Measurements from ENCODE around the gene WFDC9.
A peak's percentile ranks its signal among the peaks of the same experiment; 100 is the strongest.
"Not testable (repeated sequence)": the region's sequence is repeated elsewhere in the genome, so short reads cannot be mapped to it uniquely, and the experiment has no call there.

WFDC9 gene
- total RNA-seq, result 0 to 0.09 (median 0) reads per million in 18 experiments

DNA sequence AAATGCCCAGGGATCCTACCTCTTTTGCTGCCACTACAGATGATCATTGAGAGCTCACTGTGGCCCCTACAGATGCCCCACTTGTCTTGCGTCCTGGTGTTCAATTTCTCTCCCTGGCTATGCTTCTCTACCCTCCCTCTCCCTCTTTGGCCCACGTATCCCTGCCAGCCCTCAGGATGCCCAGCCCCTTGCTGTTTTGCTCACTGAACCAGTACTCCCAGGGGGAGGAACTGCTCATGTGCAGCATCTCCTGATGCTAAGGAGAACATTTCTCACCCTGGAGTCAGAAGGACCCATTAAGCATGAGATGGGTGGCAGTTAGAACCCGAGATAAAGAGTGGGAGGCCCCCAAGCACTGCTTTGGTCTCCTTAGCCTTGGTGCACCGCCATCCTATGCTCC lies at the start of gene WFDC9:
TSS of gene WFDC9 (minus strand) at position 101 of the 400 bp plus-strand sequence. CDS start 21,103 bp downstream, outside the sequence.
- DNase-seq, result no peak

DNA sequence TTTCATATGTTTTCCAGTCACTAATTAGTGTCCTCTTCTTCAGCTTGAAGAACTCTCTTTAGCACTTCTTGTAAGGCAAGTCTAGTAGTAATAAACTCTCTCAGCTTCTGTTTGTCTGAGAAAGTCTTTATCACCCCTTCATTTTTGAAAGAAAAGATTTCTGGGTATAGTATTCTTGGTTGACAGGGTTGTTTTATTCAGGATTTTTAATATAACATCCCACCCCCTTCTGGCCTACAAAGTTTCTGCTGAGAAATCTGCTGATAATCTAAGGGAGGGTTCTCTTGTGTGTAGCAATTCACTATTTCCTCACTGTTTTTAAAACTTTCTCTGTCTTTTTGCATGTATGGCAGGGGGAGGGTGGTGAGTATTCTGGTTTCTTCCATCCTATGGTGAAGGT lies 48.6 kb upstream of the WFDC9 start:
- DNase-seq, result no peak

DNA sequence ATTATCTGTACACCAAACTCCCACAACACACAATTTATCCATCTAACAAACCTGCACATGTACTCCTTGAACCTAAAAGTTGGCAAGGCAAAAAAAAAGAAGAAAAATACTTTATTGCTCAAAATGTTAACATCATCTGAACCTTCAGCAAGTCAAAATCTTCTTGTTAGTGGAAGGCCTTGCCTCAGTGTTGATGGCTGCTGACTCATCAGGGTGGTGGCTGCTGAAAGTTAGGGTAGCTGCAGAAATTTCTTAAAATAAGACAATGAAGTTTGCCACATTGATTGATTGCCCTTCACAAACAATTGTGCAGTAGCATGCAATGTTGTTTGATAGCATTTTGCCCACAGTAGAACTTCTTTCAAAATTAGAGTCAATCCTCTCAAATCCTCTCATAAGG lies 41.7 kb upstream of the WFDC9 start:
- DNase-seq, result no peak

DNA sequence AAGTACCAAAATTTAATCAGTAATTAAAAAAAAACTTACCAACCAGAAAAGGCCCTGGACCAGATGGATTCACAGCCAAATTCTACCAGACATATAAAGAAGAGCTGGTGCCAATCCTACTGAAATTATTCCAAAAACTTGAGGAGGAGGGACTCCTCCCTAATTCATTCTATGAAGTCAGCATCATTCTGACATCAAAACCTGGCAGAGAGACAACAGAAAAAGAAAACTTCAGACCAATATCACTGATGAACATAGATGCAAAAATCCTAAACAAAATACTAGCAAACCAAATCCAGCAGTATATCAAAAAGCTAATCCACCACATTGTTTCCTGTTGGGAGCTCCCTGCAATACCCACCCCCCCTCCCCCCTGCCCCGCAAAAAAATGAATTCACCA lies 39.1 kb upstream of the WFDC9 start, which contains the start of gene WFDC11:
TSS of gene WFDC11 (minus strand) at position 101 of the 400 bp plus-strand sequence. CDS start 19,639 bp downstream, outside the sequence.
- DNase-seq, result no peak

DNA sequence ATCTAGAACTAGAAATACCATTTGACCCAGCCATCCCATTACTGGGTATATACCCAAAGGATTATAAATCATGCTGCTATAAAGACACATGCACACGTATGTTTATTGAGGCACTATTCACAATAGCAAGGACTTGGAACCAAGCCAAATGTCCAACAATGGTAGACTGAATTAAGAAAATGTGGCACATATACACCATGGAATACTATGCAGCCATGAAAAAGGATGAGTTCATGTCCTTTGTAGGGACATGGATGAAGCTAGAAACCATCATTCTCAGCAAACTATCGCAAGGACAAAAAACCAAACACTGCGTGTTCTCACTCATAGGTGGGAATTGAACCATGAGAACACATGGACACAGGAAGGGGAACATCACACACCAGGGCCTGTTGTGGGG lies 26.0 kb upstream of the WFDC9 start:
- DNase-seq, result not testable (repeated sequence)

DNA sequence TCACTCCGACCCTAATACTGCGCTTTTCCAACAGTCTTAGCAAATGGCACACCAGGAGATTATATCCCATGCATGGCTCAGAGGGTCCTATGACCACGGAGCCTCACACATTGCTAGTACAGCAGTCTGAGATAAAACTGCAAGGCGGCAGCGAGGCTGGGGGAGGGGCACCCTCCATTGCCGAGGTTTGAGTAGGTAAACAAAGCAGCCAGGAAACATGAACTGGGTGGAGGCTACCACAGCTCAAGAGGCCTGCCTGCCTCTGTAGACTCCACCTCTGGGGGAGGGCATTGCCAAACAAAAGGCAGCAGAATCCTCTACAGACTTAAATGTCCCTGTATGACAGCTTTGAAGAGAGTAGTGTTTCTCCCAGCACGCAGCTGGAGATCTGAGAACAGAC lies 20.6 kb upstream of the WFDC9 start:
- not testable (repeated sequence) for DNase-seq

DNA sequence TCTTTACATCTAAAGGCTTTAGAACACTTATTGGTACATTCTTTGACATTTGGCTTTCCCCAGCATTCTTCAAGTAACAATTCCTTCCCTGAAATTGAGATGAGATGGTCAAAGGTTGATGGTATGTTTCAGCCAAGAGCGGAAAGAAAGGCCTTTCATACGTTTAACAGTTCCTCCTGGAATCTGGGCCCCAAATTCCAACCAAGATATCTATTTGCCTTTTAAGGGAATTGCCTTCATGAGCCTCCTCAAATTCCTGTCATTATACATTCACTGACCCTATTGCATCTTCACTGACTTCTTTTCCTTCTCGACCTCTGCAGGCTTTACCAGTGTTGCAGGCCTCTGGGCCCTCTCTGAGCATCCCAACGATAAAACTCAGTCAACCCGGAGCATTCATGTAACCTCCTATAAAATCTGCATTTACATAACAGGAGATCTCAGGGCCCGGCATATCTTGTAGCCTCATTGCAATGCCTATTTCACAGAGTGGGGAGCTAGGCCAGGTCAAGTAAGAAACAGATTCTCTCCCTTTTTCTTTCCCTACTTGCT lies 18.3 kb upstream of the WFDC9 start:
- no peak for DNase-seq

DNA sequence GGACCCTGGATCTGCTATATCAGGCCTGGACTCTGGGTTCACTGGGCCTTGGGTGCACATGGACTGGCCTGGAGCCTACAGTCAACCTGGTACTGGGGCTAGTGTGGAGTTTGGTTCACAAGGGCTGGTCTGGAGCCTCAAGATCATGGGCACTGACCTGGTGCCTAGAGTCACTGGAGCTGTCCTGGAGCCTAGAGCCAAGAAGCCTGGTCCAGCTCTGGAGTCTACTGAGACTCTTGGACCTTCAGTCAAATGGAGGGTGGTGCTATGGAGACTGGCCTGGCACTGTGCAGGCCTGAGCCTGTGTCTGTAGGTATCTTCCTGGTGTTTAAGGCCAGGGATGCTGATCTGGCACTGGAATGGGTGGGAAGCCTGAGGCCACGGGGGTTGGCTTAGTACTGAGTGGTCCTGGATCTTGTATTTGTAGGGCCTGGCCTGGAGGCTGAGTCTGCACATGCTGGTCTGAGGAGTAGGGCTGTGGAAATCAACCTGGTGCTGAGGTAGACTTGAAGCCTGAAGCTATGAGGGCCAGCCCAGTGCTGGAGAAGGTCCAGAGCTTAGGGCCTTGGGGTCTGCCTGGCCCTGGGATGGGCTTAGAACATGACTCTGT lies 16.5 kb upstream of the WFDC9 start:
- no peak for DNase-seq

DNA sequence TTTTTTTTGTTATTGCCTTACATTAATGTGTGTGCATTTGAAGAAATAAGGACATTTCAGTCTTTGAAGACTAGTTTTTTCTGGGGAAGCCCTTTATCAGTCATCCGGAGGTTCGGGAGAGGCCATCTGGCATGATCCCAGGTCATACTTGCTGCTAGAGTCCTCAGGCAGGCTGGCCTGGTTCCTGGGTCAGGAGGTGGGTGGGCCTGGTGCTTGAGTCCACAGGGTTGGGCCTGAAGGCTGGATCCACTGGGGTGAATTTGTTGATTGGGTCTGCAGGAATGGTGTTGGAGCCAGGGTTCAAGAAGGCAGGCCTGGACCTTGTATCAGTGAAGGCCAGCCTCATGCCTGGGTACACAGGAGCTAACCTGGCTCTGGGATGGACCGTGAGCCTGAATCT lies 15.8 kb upstream of the WFDC9 start:
- no peak for DNase-seq

DNA sequence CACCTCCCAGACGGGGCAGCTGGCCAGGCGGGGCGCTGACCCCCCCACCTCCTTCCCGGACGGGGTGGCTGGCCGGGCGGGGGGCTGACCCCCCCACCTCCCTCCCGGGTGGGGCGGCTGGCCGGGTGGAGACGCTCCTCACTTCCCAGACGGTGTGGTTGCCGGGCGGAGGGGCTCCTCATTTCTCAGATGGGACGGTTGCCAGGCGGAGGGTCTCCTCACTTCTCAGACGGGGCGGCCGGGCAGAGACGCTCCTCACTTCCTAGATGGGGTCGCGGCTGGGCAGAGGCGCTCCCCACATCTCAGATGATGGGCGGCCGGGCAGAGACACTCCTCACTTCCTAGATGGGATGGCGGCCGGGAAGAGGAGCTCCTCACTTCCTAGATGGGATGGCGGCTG lies 14.8 kb upstream of the WFDC9 start:
- not testable (repeated sequence) for DNase-seq

DNA sequence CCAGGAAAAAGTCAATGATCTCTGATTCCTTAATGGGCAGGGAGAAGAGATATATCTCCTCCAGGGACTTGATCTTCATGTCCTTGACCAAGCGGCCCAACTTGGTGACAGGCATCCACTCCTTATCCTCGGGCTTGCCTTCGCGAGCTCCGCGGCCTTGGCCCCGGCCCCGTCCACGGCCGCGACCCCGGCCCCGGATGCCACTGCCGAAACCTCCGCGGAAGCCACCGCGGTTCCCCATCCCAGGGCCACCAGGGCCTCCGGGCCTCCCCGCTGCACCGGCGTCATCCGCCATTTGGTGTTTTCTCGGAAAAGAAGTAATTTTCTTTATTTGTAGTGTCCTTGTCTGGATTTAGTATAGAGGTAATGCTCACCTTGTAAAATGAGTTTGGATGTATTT lies 10.0 kb upstream of the WFDC9 start:
- DNase-seq, result not testable (repeated sequence)

DNA sequence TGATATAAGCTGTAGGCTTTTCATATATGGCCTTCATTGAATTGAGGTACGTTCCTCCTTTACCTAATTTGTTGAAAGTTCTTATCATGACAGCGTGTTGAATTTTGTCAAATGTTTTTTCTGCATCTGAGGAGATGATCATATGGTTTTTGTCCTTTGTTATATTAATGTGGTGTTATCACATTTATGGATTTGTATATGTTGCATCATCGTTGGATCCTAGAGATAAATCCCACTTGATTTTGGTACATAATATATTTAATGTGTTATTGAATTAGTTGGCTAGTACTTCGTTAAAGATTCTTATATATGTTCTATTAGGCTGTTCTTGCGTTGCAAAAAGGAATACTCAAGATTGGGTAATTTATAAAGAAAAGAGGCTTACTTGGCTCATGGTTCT lies 8.6 kb upstream of the WFDC9 start:
- no peak for DNase-seq

DNA sequence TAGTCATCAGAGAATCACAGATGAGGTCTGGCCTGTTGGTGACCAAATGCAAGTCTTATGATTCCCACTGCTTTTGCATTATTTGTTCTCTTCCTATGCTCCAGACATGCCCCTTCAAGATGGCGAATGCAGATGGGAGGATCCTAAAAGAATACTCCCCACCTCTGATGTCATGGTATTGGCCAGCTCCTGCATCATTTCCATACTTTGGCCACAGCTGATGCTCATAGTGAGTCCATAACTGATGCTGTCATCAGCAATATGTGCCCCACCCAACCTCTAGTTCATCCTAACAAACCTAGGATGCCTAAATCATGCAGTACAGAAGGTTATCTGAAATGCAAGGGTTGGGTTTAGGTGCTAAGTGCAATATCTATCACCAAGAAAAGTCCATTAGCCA lies 5.4 kb upstream of the WFDC9 start:
- no peak for DNase-seq

DNA sequence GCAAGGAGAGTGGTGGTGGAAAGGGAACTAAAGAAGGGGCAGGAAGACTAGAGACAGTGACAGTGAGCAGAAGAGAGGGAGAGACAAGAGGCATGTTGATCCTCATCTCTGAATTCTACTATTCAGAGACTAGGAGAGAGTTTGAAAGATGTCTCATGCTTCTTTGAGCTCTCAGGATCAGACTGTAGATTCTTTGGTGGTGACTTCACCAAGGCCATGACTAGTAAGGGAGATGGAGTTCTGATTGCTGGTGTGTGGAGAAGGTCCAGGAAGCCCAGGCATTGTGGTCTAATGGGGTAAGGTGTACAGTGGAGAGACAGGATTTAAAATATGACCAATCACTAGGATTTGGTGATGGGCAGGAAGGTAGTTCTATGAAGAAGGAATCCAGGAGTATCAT lies 713 bp downstream of the WFDC9 start:
- DNase-seq, result no peak

DNA sequence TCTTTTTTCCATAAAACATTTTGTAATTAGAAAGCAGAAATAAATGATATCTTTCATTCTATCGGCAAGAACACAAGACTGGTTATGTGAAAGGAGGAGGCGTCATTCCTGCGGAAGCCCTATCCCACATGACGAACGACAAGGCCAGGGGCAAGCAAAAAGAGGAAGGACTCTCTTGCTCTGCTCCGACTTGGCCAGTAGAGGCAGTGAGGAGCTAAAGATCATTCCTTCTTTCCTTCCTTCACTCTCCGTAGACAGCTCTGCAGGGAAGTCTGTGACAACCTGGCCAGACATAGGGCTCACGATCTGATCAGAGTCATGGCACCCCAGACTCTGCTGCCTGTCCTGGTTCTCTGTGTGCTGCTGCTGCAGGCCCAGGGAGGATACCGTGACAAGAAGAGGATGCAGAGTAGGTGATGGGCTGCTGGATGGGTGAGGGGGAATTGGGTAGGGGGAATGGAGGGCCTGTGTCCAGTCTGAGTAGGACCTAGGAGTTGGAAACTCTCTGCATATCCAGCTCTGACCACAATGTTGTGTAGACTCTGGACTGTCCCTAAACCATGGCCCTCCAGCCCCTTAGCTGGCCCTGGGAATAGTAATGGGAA lies 1.5 kb downstream of the WFDC9 start, which contains the start of gene WFDC10A:
TSS of gene WFDC10A (plus strand) at position 244 of the 605 bp plus-strand sequence. CDS start at position 319, 75 bp downstream.
- DNase-seq, result peak; percentile 83 to 85

DNA sequence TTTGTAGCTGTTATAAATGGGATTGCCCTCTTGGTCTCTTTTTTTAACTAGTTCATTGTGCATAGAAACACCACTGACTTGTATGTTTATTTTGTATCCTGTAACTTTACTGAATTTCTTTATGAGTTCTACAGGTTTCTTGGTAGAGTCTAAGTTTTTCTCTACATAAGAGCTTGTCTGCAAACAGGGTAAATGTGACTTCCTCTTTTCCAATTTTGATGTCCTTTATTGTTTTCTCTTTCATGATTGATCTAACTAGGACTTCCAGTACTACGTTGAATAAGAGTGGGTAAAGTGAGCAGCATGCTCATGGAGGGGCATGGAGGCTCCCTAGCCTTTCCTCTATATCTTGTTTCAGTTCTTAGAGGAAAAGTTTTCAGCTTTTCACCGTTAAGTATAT lies 4.5 kb downstream of the WFDC9 start:
- DNase-seq, result no peak

DNA sequence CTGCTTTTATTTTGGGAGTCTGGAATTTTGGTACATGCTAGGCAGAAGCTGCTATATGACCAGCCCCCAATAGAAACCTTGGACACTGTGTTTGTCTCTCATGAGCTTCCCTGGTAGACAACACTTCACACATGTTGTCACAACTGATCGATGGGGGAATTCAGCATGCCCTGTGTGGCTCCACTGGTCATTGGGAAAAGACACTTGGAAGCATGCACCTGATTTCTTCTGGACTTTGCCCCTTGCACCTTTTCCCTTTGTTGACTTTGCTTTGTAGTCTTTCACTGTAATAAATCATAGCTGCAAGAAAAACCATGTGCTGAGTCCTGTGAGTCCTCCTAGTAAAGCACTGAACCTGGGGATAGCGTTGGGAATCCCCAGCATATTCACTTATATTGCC lies 9.5 kb downstream of the WFDC9 start:
- DNase-seq, result no peak

DNA sequence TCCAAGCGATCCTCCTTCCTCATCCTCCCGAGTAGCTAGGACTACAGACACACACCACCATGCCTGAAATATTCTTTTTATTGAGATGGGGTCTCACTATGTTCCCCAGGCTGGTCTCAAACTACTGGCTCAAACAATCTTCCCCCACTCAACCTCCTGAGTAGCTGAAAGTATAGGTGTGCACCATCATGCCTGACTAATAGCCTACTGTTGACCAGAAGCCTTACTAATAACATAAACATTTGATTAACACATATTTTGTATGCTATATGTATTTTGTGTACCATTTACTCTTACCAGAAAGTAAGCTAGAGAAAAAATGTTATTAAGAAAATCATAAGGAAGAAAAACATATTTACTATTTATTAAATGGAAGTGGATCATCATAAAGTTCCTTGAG lies 13.5 kb downstream of the WFDC9 start:
- DNase-seq, result no peak

DNA sequence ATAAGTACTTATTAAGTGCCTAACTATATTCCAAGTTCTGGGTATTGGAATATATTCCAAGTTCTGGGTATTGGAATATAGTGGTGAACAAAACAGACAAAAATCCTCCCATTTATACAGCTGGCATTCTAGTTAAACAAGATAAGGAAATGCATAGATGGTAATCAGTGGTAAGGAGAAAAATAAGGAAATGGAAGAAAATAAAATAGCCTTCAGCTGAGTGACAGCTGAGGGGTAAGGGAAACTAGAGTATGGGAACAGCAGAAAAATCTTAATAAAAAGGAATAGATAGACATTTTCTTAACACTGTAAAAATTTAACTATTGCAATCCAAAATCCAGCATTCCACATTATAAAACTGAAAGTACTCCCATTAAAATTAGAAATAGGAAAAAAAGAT lies 18.8 kb downstream of the WFDC9 start:
- DNase-seq, result peak in 1 of 2 donors; percentile 10

DNA sequence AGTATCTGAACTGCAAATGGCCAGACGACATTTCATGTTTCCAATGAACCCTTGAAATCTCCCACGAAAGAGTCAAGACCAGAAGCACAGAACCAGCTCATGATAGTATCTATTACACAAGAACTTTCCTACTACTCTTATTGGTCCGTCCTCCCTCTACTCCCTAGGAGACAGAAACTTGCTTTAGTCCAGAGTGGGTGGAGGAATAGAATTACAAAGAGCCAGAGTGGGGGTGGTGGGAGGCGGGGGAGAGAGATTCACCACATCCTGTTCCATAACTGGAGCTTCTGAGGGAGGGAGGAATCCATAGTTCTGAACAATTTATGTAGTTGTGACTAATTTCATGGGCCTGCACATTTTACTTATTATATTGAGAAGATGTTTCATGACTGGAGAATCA lies 20.0 kb downstream of the WFDC9 start:
- DNase-seq, result peak; percentile 77 to 80

DNA sequence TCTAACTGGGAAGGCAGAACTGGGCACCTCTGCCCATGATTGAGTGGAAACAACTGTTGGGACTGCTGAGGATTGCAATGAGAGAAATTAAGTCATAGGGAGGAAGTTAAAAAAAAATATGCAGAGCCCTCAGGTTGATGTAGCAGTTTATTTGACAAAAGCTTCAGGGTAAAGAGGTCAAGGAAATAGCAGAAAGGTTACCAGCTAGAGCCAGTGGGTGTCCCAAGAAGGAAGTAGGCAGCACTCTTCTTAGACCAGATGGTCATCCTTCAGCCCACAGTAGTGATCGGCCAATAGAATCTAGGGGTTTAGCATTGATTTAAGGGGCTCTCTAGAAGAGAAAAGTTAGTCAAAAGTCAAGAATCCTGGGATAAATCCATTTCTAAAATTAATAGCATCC lies 23.3 kb downstream of the WFDC9 start:
- peak; percentile 35 to 45 for DNase-seq

DNA sequence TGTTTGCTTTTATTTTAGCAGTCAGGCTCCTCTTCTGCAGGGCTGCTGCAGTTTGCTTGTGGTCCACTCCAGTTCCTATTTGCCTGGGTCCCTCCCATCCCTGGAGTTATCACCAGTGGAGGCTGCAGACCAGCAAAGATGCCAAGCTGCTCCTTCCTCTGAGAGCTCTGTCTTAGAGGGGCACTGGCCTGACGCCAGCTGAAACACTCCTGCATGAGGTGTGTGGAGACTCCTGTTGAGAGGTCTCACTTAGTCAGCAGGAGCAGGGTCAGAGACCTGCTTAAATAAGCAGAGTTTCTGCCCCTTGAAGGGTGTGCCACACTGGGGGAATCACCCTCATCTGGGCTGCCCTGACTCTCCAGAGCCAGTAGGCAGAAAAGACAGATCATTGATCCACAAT lies 35.8 kb downstream of the WFDC9 start:
- no peak for DNase-seq

DNA sequence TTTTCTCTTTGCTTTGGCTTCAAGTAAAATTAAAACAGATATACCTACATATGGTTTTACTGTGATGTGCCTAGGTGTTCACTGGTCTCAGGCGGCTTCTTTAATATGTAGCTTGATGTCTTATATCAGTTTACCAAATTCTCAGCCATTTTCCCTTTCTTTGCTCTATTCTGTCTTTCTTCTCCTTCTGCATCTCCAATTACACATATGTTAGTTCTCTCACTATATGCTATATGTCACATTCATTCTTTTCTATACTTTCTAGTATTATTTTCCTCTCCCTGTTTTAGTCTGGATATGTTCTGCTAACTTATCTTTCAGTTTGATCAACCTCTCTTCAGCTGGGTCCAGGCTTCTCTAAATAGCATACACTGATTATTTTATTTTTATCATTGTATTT lies 37.6 kb downstream of the WFDC9 start:
- DNase-seq, result no peak

DNA sequence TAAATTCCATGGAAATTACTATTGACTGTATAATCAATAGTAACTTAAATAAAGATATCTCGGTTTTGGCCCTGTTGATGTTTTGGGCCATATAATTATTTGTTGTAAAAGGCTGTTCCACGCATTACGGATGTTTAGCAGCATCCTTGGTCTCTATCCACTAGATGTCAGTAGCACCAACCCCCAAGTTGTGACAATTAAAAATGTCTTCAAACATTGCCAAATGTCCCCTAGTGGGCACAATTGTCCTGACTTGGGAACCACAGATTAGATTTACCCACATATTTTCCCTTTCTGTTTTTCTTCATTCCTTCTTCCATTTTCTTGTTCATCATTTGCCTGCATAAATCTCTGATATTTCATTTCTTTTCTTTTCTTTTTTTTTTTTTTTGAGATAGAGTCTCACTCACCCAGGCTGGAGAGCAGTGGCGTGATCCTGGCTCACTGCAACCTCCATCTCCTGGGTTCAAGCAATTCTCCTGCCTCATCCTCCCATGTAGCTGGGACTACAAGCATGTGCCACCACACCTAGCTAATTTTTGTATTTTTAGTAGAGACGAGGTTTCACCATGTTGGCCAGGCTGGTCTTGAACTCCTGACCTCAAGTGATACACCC lies 38.4 kb downstream of the WFDC9 start:
- peak; percentile 79 to 84 for DNase-seq
